NCI-H2227 treated with DMSO at 0.1 percent for 48 hours (cell line): ENCODE data around the gene INPP1.

ENCODE experiments used
- DNase-seq: peaks from one replicate; lab custom pipeline; 2025; lab: John Stamatoyannopoulos, UW

The INPP1 gene

GRCh38 chr2:190408538-190409271 is 65.3 kb downstream of the INPP1 start:
- DNase-seq, result peak; percentile 40

- no peak for DNase-seq
Measured at GRCh38 chr2:190409616-190410015, 66.2 kb downstream of the INPP1 start.

GRCh38 chr2:190410166-190410565 is 66.8 kb downstream of the INPP1 start:
- DNase-seq, result no peak

GRCh38 chr2:190412966-190413365 is 69.6 kb downstream of the INPP1 start:
- DNase-seq, result no peak

- DNase-seq, result no peak
Measured at GRCh38 chr2:190413421-190413820, 70.0 kb downstream of the INPP1 start.

- DNase-seq, result no peak
Measured at GRCh38 chr2:190415251-190415650, 71.9 kb downstream of the INPP1 start.

GRCh38 chr2:190415794-190416775 is 72.7 kb downstream of the INPP1 start:
- no peak for DNase-seq

- no peak for DNase-seq
Measured at GRCh38 chr2:190417045-190417842, 73.9 kb downstream of the INPP1 start.

- DNase-seq, result no peak
Measured at GRCh38 chr2:190418727-190419126, 75.3 kb downstream of the INPP1 start.

- no peak for DNase-seq
Measured at GRCh38 chr2:190420801-190421200, 77.4 kb downstream of the INPP1 start.
